Stomach (tissue), 4 donors: Measurements from ENCODE around the gene GRHL1.

Experiments used
- CTCF ChIP-seq, 7 experiments: fragments of 450-650 bp in 4 of 7; fragments of 200-600 bp in 3 of 7; sonication (generic) in 3 of 7; IDR thresholded peaks; one replicate each; pipeline ENCODE4 v1.5.1; 2016 to 2019; ENCODE audit warnings: antibody characterized with exemption in 7 of 7, control low read depth in 2 of 7, mild to moderate bottlenecking in 1 of 7
- POLR2A ChIP-seq, 4 donors: fragments of 450-650 bp; IDR thresholded peaks; one replicate each; pipeline ENCODE4 v1.6.1; 2016; ENCODE audit warnings: antibody characterized with exemption in 4 of 4, control low read depth in 2 of 4, mild to moderate bottlenecking in 1 of 4, moderate library complexity in 1 of 4

GRCh38 chr2:10002681-10003080 lies 51.2 kb downstream of the GRHL1 start:
- no peak for TF ChIP-seq CTCF (IDR thresholded peaks at IDR 0.05)
- no peak for TF ChIP-seq POLR2A (IDR thresholded peaks at IDR 0.05)
